A549 (cell line): Measurements from ENCODE around the gene SRGAP1.

ENCODE experiments used
- POLR2A ChIP-seq: IDR thresholded peaks from 2 replicates; pipeline ENCODE4 v1.6.1; 2012; ENCODE audit warnings: mild to moderate bottlenecking, low read length
- SMC3 ChIP-seq: fragments of >200 bp; sonication (Bioruptor Twin); formaldehyde crosslinking; IDR thresholded peaks from 3 replicates; pipeline ENCODE4 v1.6.1; 2018; ENCODE audit warnings: inconsistent platforms
- TF ChIP-seq, protein P1 (sequence below): IDR thresholded peaks from 2 replicates; pipeline ENCODE4 v1.6.1; 2012
- TF ChIP-seq, protein P2 (sequence below): fragments of >200 bp; sonication (Bioruptor Twin); formaldehyde crosslinking; IDR thresholded peaks from 3 replicates; pipeline ENCODE4 v1.5.1; 2016

DNA sequence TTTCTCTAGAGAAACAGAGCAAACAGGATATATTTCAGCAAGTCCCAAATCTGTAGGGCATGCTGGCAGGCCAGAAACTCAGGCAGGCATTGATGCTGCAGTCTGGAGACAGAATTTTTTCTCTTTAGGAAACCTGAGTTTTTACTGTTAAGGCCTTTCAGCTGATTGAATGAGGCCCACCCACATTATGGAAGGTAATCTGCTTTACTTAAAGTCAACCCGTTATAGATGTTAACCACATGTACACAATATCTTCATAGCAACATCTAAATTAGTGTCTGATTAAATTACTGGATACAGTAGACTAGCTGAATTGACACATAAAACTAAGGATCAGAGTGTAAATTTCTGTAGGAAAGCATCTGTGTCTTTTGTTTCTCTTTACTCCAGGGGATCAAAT lies 65.2 kb downstream of the SRGAP1 start:
- TF ChIP-seq, protein P1, sequence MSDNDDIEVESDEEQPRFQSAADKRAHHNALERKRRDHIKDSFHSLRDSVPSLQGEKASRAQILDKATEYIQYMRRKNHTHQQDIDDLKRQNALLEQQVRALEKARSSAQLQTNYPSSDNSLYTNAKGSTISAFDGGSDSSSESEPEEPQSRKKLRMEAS = no peak
- TF ChIP-seq, protein P2, sequence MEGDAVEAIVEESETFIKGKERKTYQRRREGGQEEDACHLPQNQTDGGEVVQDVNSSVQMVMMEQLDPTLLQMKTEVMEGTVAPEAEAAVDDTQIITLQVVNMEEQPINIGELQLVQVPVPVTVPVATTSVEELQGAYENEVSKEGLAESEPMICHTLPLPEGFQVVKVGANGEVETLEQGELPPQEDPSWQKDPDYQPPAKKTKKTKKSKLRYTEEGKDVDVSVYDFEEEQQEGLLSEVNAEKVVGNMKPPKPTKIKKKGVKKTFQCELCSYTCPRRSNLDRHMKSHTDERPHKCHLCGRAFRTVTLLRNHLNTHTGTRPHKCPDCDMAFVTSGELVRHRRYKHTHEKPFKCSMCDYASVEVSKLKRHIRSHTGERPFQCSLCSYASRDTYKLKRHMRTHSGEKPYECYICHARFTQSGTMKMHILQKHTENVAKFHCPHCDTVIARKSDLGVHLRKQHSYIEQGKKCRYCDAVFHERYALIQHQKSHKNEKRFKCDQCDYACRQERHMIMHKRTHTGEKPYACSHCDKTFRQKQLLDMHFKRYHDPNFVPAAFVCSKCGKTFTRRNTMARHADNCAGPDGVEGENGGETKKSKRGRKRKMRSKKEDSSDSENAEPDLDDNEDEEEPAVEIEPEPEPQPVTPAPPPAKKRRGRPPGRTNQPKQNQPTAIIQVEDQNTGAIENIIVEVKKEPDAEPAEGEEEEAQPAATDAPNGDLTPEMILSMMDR = no peak
- TF ChIP-seq POLR2A (no peak), SMC3 (no peak)
